Suppressor macrophage treated with lipopolysaccharide for 4 hours (primary cell): Measurements from ENCODE around the gene RBBP8NL.
"Not testable (repeated sequence)": the region's sequence is repeated elsewhere in the genome, so short reads cannot be mapped to it uniquely, and the experiment has no call there.

Source experiments
- DNase-seq: peaks from one replicate; pipeline ENCODE4 v3.0.0-alpha.2; 2020

The RBBP8NL gene

GRCh38 chr20:62441987-62442539, 14.7 kb upstream of the RBBP8NL start:
- DNase-seq: no peak

- peak; percentile 5 for DNase-seq
Measured at GRCh38 chr20:62439218-62439617, 11.9 kb upstream of the RBBP8NL start.

- DNase-seq: no peak
Measured at GRCh38 chr20:62437927-62438326, 10.6 kb upstream of the RBBP8NL start.

- DNase-seq: no peak
Measured at GRCh38 chr20:62437496-62437895, 10.2 kb upstream of the RBBP8NL start.

GRCh38 chr20:62436692-62437091, 9.4 kb upstream of the RBBP8NL start:
- DNase-seq: no peak

- no peak for DNase-seq
Measured at GRCh38 chr20:62433658-62434497, 6.5 kb upstream of the RBBP8NL start.

GRCh38 chr20:62430866-62431447, 3.6 kb upstream of the RBBP8NL start:
- DNase-seq: no peak

- no peak for DNase-seq
Measured at GRCh38 chr20:62430311-62430853, 3.0 kb upstream of the RBBP8NL start.

- no peak for DNase-seq
Measured at GRCh38 chr20:62429455-62430310, 2.3 kb upstream of the RBBP8NL start.

- DNase-seq: no peak
Measured at GRCh38 chr20:62428396-62429295, 1.3 kb upstream of the RBBP8NL start.

GRCh38 chr20:62428002-62428372, 648 bp upstream of the RBBP8NL start:
- no peak for DNase-seq

- DNase-seq: no peak
Measured at GRCh38 chr20:62426699-62427131, 624 bp downstream of the RBBP8NL start.

- DNase-seq: not testable (repeated sequence)
Measured at GRCh38 chr20:62426059-62426348, 1.3 kb downstream of the RBBP8NL start.

GRCh38 chr20:62425281-62426058, 1.9 kb downstream of the RBBP8NL start:
- DNase-seq: no peak

GRCh38 chr20:62424249-62425107, 2.9 kb downstream of the RBBP8NL start:
- no peak for DNase-seq

GRCh38 chr20:62423326-62423706, 4.0 kb downstream of the RBBP8NL start:
- no peak for DNase-seq

GRCh38 chr20:62422636-62423325, 4.6 kb downstream of the RBBP8NL start:
- DNase-seq: no peak

GRCh38 chr20:62421716-62421990, 5.7 kb downstream of the RBBP8NL start:
- no peak for DNase-seq

- no peak for DNase-seq
Measured at GRCh38 chr20:62420846-62421715, 6.3 kb downstream of the RBBP8NL start.
